ENCODE measurements around the gene TMEM201. TPM values are rescaled to one million over a fixed set of nuclear protein-coding genes. Genes with fewer than 3 reads are reported as not detected.
A peak's percentile ranks its signal among the peaks of the same experiment; 100 is the strongest.

The TMEM201 gene
- total and polyA plus RNA-seq, 2 of the 13 experiments (the other 11 are each of a cell fraction or from before 2014, with no cell fraction given), result 1.5 to 8.2 TPM

- no peak for TF ChIP-seq PCBP2 (optimal IDR thresholded peaks at IDR 0.05; ENCODE audit: low read depth, low read length, poor library complexity, severe bottlenecking)
- no peak for TF ChIP-seq ZNF549 (CRISPR knock-in tag; IDR thresholded peaks at IDR 0.05)
- TF ChIP-seq SETDB1 (CRISPR knock-in tag; IDR thresholded peaks at IDR 0.05; ENCODE audit: borderline replicate concordance), result no peak
- no peak for TF ChIP-seq TP53 (CRISPR knock-in tag; conservative IDR thresholded peaks at IDR 0.05)
- no peak for TF ChIP-seq ZNF136 (CRISPR knock-in tag; IDR thresholded peaks at IDR 0.05; ENCODE audit: low read depth)
- no peak for TF ChIP-seq TBX2 (CRISPR knock-in tag; IDR thresholded peaks at IDR 0.05; ENCODE audit: borderline replicate concordance)
- no peak for TF ChIP-seq ZNF790 (CRISPR knock-in tag; IDR thresholded peaks at IDR 0.05; ENCODE audit: borderline replicate concordance)
- TF ChIP-seq ZNF609 (CRISPR knock-in tag; IDR thresholded peaks at IDR 0.05; ENCODE audit: borderline replicate concordance), result no peak
- no peak for TF ChIP-seq ZNF773 (CRISPR knock-in tag; IDR thresholded peaks at IDR 0.05; ENCODE audit: borderline replicate concordance)
- no peak for TF ChIP-seq ZMAT3 (CRISPR knock-in tag; conservative IDR thresholded peaks at IDR 0.05)
- no peak for TF ChIP-seq ZBTB39 (CRISPR knock-in tag; IDR thresholded peaks at IDR 0.05)
- TF ChIP-seq SCMH1 (CRISPR knock-in tag; IDR thresholded peaks at IDR 0.05; ENCODE audit: borderline replicate concordance), result no peak
- Histone ChIP-seq H3K36me3 (replicated peaks in 1 of 2; ENCODE audit: control insufficient read depth in 1 of 2, insufficient read depth in 2 of 2, low read length in 2 of 2) (peaks cover 1 to 9% of the 10 kb centered on the region in 2 experiments; a peak in 3 of 5 replicates), H3K27me3 (ENCODE audit: control insufficient read depth in 1 of 2, insufficient read depth in 2 of 2, low read length in 2 of 2) (no peaks in the 10 kb centered on the region), H3K9ac (ENCODE audit: insufficient read depth, low read depth, low read length) (0 out of 2 replicates have a peak overlapping the region, but pooled peaks have one; percentile 24), H4K20me1 (ENCODE audit: insufficient read depth, low read length) (peaks cover 27% of the 10 kb centered on the region), H3K4me1 (ENCODE audit: insufficient read depth, low read length) (peaks cover 56% of the 10 kb centered on the region), H3K79me2 (ENCODE audit: insufficient read depth, low read length) (peaks cover 59% of the 10 kb centered on the region), H3K4me3 (replicated peaks in 1 of 3; ENCODE audit: insufficient read depth in 1 of 3, low read depth in 2 of 3, low read length in 3 of 3) (no peak overlapping the region; a peak in 1 of 6 replicates), H3K4me2 (ENCODE audit: low read depth, low read length) (no peak overlapping the region), H3K27ac (ENCODE audit: extremely low read length, insufficient read depth, low read length) (no peak overlapping the region), H2AFZ (ENCODE audit: low read length) (no peak overlapping the region), H3K9me3 (ENCODE audit: low read length) (no peaks in the 10 kb centered on the region)
- in situ Hi-C loops (cut with HindIII; ENCODE audit: extremely low pct_ligation_motif_present, low pct_unique_long_range_greater_than_20kb), result no loop called here
- ATAC-seq, result no peak
- CTCF ChIA-PET (ENCODE audit: low intra/inter-chr PET ratio, low total read pairs), result no interaction called here
- DNase-seq (ENCODE audit: low spot score), result no peak
- WGBS (ENCODE audit: low lambda C conversion rate), result 96% methylated on average over 19 of the region's 22 CpGs
- POLR2A ChIA-PET, result interaction anchor here (0.8 kb wide), 1 partner anchor 96 kb away, joined by 3 read pairs; no protein-coding TSS in a partner anchor
- FAIRE-seq, result no peak
- intact Hi-C loops (cut with micrococcal nuclease; ENCODE audit: unreplicated experiment), result no loop called here
- no TSS peak for BruUV-seq (replicated peaks)
Observed at GRCh38 chr1:9591669-9592509, 3.2 kb downstream of the TMEM201 start.
